SJCRH30 (cell line): ENCODE data around the gene SLC6A2. TPM values are rescaled to one million over a fixed set of nuclear protein-coding genes. Genes with fewer than 3 reads are reported as not detected.

Experiments
- DNase-seq, 2 experiments: peaks; one replicate each; pipeline ENCODE4 v3.0.0-alpha.2; 2015 to 2020
- H3K27ac ChIP-seq: fragments of 250-450 bp; sonication (Bioruptor Pico); 2 replicates; pipeline ENCODE4 v1.5.1; 2020; ENCODE audit warnings: mild to moderate bottlenecking, moderate library complexity
- H3K27me3 ChIP-seq: fragments of 250-450 bp; sonication (Bioruptor Pico); 2 replicates; pipeline ENCODE4 v1.5.1; 2020; ENCODE audit warnings: mild to moderate bottlenecking, moderate library complexity
- H3K36me3 ChIP-seq: fragments of 250-450 bp; sonication (Bioruptor Pico); 2 replicates; pipeline ENCODE4 v1.5.1; 2020; ENCODE audit warnings: mild to moderate bottlenecking, moderate library complexity
- H3K4me1 ChIP-seq: fragments of 250-450 bp; sonication (Bioruptor Pico); 2 replicates; pipeline ENCODE4 v1.5.1; 2020; ENCODE audit warnings: mild to moderate bottlenecking, moderate library complexity
- H3K4me3 ChIP-seq: fragments of 250-450 bp; sonication (Bioruptor Pico); 2 replicates; pipeline ENCODE4 v1.5.1; 2020; ENCODE audit warnings: mild to moderate bottlenecking, moderate library complexity
- H3K9me3 ChIP-seq: fragments of 250-450 bp; sonication (Bioruptor Pico); replicated peaks from 2 replicates; pipeline ENCODE4 v1.5.1; 2020; ENCODE audit warnings: mild to moderate bottlenecking, moderate library complexity
- total RNA-seq: library from RNA; depleted of rRNA; stranded (reverse); fragments of >200 nt; shearing (Covaris generic); gene quantifications from 2 replicates; pipeline ENCODE4 v1.2.3, GENCODE V29; 2014

Gene SLC6A2
- total RNA-seq, 1 experiment from 2014 or later = not detected

DNA sequence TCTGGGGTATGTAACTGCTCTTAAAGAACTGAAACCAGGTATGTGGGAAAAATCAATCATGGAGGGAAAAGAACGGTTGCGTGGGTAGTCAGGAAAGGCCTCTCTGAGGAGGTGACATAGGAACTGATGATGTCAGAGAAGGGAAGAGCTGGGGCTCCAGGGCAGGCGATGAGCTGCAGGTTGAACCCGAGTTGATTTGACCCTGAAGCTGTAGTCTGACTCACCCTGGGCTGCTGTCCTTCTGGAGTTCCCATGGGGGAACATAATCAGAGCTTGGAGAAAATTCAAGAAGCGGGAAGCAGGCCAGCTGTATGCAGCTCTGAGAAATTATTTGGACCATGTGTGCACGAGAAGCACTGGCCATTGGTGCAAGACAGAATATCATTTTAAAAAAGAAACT lies 16.7 kb downstream of the SLC6A2 start:
- Histone ChIP-seq H3K27me3 (peaks cover 5% of the 10 kb centered on the region; the same call in 1 of the 2 replicates), H3K4me3 (no peak overlapping the region), H3K4me1 (no peaks in the 10 kb centered on the region), H3K9me3 (no peaks in the 10 kb centered on the region), H3K36me3 (no peaks in the 10 kb centered on the region), H3K27ac (no peak overlapping the region)
- no peak for DNase-seq

DNA sequence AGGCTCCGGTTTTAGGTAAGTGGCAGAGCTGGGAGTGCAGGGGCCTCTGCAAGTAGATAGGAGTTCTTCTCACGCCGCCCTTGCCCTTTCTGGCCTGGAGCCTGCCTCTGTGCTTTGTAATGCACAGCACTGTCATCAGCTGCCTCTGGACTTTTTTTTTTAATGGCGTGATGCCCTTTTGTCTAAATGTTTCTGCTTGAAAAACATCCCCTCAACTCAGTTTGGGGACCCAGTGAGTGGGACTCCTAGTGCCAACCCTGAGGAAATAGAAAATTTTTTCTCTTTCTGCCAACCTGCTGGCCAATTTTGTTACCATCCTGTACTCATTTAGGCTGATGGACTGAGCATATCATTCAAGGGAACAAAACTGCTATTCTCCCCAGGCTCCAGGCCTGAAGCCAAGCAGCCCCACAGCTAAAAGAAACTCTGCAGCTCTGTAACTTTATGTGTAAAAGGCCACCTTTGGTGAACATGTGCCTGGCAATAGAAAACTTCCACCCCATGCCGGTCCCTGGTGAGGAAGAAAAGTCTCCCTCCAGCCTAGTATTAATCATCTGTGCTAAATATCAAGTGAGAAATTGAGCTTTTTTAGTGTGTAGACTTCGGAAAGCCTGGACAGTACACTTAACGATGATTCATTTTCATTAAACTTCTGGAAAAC lies 22.5 kb downstream of the SLC6A2 start:
- Histone ChIP-seq H3K4me1 (no peaks in the 10 kb centered on the region), H3K4me3 (no peak overlapping the region), H3K27me3 (peaks cover 25% of the 10 kb centered on the region), H3K27ac (no peak overlapping the region), H3K36me3 (no peaks in the 10 kb centered on the region), H3K9me3 (no peaks in the 10 kb centered on the region)
- no peak for DNase-seq

DNA sequence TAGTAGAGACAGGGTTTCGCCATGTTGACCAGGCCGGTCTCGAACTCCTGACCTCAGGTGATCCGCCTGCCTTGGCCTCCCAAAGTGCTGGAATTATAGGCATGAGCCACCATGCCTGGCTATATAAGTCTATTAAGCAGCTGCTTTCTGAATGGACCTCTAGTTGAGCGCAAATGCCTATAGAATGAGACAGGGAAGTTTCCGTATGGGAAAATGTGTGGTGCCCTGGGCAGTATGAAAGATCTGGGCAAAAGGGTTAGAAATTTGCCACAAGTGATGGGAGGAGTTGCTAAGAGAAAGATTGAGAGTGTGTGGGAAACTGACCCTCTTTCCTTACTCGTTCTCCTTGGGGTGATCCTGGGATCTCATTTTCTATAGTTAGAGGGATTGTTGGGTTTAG lies 26.3 kb downstream of the SLC6A2 start:
- no peaks in the 10 kb centered on the region for H3K9me3 ChIP-seq
- H3K36me3 ChIP-seq = no peaks in the 10 kb centered on the region
- no peaks in the 10 kb centered on the region for H3K4me1 ChIP-seq
- DNase-seq = no peak
- H3K4me3 ChIP-seq = no peak overlapping the region
- no peak overlapping the region for H3K27ac ChIP-seq
- peaks cover 23% of the 10 kb centered on the region for H3K27me3 ChIP-seq

DNA sequence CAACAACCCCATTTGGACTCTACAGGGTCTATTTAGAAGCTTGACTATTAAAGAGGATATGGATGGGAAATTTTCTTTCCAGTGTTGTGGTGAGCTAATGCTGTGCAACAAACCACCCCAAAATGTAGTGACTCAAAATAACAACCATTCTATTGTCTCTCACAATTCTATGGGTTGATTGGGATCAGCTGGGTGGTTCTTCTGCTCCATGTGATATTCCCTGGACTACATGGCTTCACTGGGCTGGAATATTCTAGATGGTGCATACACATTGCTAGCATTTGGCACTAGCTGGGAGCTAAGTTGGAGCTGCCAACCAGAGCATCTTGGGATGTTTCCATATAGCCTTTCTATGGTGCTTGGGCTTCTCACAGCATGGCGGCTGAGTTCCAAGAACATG lies 30.2 kb downstream of the SLC6A2 start:
- Histone ChIP-seq H3K4me3 (no peak overlapping the region), H3K4me1 (no peaks in the 10 kb centered on the region), H3K9me3 (no peaks in the 10 kb centered on the region), H3K27me3 (peaks cover 8% of the 10 kb centered on the region; the same call in 1 of the 2 replicates), H3K36me3 (no peaks in the 10 kb centered on the region), H3K27ac (no peak overlapping the region)
- DNase-seq = no peak

DNA sequence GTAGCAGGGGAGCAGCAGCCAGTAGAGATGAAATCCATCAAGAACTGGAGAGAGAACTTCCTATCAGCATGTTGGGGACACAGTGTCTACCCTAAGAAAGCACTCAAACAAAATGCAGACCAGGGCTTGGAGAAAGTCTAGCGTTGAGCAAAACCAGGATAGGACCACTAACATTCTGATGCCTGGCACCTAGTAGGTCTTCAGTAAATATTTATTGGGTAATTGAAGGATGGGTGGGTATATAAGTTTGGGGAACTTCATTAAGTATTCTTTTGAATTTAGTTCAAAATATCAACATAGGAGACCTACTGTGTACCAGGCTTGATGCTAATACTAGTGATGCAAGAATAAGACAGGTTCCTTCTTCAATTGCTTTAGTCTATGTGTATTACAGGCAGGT lies 30.9 kb downstream of the SLC6A2 start:
- DNase-seq = no peak
- Histone ChIP-seq H3K9me3 (no peaks in the 10 kb centered on the region), H3K4me1 (no peaks in the 10 kb centered on the region), H3K36me3 (no peaks in the 10 kb centered on the region), H3K27ac (no peak overlapping the region), H3K4me3 (no peak overlapping the region), H3K27me3 (peaks cover 7% of the 10 kb centered on the region; the same call in 1 of the 2 replicates)

DNA sequence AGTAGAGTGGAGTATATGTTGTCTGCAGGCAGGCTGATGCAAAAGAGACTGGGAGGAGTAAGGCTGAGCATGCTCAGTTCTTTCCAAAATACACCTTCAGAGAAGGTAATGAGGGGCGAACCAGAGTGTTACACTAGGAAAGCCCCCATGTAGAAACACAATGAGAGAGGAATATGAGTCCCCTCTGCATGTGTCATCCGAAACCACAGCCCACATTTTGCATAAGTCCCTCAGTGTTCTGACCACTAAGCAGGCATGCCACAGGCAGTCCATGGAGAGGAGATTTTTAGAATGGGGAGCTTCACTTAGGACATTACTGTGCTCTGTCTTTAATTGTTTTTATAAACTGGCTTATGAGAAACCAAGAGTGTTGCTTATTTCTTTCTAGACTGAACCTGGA lies 32.0 kb downstream of the SLC6A2 start:
- DNase-seq = no peak
- Histone ChIP-seq H3K4me1 (no peaks in the 10 kb centered on the region), H3K4me3 (no peak overlapping the region), H3K36me3 (no peaks in the 10 kb centered on the region), H3K27ac (no peak overlapping the region), H3K9me3 (no peaks in the 10 kb centered on the region), H3K27me3 (no peaks in the 10 kb centered on the region; the same call in 1 of the 2 replicates)

DNA sequence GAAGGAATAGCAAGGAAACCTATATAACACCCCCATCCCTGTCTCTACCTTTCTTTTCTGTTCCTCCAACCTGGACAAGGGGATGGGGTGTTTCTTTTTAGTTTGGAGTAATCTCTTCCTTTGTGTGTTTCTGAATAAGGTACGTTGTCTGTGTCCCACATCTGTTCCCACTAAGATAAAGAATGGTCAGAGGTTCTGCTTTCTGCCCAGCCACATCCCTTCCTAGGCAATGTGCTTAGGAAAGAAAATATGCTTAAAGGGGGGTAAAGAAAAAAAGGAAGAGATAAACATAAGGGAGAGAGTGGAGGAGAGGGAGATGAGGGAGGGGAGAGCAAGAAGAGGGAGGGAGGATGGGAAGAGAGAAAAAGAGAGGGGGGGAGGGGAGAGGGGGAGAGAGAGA lies 35.1 kb downstream of the SLC6A2 start:
- no peak overlapping the region for H3K27ac ChIP-seq
- peaks cover 2% of the 10 kb centered on the region; the same call in 1 of the 2 replicates for H3K27me3 ChIP-seq
- no peak for DNase-seq
- H3K4me3 ChIP-seq = no peak overlapping the region
- no peaks in the 10 kb centered on the region for H3K36me3 ChIP-seq
- no peaks in the 10 kb centered on the region for H3K4me1 ChIP-seq
- H3K9me3 ChIP-seq = no peaks in the 10 kb centered on the region

DNA sequence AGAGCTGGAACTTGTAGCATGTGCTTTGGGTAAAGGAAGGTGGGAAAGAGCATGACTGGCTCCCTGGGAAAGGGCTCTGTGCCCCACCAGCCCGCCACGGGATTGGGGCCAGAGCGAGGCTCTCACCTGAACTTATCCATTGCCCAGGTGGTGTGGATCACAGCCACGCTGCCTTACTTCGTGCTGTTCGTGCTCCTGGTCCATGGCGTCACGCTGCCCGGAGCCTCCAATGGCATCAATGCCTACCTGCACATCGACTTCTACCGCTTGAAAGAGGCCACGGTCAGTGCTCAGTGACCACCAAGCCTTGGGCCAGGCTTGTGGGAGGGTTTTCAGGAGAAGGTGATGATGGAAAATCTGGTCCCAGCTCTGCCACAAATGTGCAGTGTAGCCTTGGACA lies 36.0 kb downstream of the SLC6A2 start:
- Histone ChIP-seq H3K36me3 (no peaks in the 10 kb centered on the region), H3K4me1 (no peaks in the 10 kb centered on the region), H3K27me3 (peaks cover 2% of the 10 kb centered on the region; the same call in 1 of the 2 replicates), H3K9me3 (no peaks in the 10 kb centered on the region), H3K27ac (no peak overlapping the region), H3K4me3 (no peak overlapping the region)
- no peak for DNase-seq

DNA sequence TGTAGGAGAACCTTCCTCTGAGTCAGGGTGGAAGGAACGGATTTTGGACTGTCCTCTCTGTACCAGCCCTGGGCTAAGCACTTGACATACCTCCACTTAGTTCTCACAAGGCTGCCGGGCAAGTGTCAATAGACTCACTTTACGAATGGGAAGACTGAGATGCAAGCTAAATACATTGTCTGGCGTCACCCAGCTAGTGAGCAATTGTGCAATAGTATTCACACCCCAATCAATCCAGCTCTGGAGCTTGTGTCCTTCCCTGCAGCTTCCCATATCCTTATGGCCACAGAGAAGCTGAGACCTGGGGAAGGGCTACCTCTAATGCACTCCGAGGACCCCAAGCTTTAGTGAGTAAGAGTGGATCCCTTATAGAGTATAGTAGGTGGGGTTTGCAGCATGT lies 39.8 kb downstream of the SLC6A2 start:
- DNase-seq = no peak
- Histone ChIP-seq H3K36me3 (no peaks in the 10 kb centered on the region), H3K27ac (no peak overlapping the region), H3K27me3 (peaks cover 9% of the 10 kb centered on the region; the same call in 1 of the 2 replicates), H3K4me1 (no peaks in the 10 kb centered on the region), H3K9me3 (no peaks in the 10 kb centered on the region), H3K4me3 (no peak overlapping the region)

DNA sequence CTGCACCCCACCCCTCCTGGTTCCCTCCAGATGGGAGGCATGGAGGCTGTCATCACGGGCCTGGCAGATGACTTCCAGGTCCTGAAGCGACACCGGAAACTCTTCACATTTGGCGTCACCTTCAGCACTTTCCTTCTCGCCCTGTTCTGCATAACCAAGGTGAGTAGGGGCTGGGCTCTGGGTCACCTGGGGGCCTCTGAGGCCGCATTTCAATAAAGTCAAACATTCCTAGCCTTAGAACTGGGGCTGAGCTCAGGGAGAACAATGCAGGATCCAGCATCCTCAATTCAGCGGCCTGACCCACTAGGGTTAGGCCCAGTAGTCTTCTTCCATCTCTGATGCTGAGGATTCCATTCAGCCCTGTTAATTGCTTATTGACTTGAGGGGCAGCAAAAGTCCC lies 42.1 kb downstream of the SLC6A2 start:
- Histone ChIP-seq H3K4me1 (no peaks in the 10 kb centered on the region), H3K36me3 (no peaks in the 10 kb centered on the region), H3K4me3 (no peak overlapping the region), H3K27me3 (peaks cover 17% of the 10 kb centered on the region; the same call in 1 of the 2 replicates), H3K27ac (no peak overlapping the region), H3K9me3 (no peaks in the 10 kb centered on the region)
- no peak for DNase-seq

DNA sequence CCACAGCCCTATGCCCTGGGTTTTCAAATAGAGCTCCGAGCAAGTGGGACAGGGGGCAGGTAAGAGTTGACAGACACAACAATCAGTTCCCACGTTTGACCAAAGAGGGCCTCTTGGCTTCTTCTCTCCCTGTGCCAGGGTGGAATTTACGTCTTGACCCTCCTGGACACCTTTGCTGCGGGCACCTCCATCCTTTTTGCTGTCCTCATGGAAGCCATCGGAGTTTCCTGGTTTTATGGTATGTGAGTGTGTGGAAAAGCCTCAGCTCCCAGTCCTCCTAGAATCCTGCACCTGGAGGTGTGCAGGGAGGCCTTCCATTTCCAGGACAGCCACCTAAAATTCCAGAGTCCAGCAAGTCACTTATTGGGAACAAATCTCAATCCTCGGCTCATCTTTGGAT lies 42.5 kb downstream of the SLC6A2 start:
- H3K27me3 ChIP-seq = peaks cover 16% of the 10 kb centered on the region; the same call in 1 of the 2 replicates
- H3K4me1 ChIP-seq = no peaks in the 10 kb centered on the region
- H3K9me3 ChIP-seq = no peaks in the 10 kb centered on the region
- H3K4me3 ChIP-seq = no peak overlapping the region
- H3K36me3 ChIP-seq = no peaks in the 10 kb centered on the region
- DNase-seq = no peak
- no peak overlapping the region for H3K27ac ChIP-seq

DNA sequence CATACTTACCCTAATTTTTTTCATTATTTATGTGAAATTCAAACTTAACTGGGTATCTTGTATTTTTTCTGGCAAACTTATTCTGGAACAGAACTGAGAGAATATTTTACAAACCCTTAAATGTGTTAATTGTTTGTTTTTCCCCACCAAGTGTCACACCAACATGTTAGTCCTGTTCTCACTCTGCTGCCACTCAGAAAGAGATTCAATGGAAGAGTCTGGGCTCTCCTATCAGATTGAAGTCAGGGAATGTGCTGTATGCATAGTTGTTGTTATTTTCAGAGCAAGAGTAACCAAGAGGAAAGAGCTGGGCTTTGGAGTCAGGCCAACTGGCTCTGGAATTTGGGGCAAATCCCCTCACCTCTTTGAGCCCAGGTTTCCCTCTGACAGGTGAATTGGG lies 43.2 kb downstream of the SLC6A2 start:
- H3K27ac ChIP-seq = no peak overlapping the region
- H3K9me3 ChIP-seq = no peaks in the 10 kb centered on the region
- H3K4me3 ChIP-seq = no peak overlapping the region
- H3K4me1 ChIP-seq = no peaks in the 10 kb centered on the region
- DNase-seq = no peak
- H3K36me3 ChIP-seq = no peaks in the 10 kb centered on the region
- peaks cover 15% of the 10 kb centered on the region; the same call in 1 of the 2 replicates for H3K27me3 ChIP-seq

DNA sequence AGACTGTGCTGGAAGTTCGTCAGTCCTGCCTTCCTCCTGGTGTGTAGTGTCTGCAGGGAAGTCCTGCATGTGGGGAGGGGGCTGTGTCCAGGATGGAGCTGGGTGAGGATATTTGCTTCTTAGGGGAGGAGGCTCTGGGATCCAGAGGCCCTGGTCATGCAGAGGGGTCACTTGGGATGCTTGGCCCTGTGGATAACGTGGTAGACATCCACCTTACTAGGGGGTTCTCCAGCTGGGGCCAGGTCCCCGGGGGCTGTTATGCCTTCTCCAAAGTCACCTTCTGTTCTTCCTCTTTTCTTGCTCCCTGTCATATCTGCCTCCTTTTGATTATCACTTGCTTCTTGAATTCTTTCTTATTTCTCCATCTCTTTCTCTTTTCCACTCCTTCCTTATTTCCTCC lies 43.8 kb downstream of the SLC6A2 start:
- no peak for DNase-seq
- Histone ChIP-seq H3K27ac (no peak overlapping the region), H3K36me3 (no peaks in the 10 kb centered on the region), H3K4me1 (no peaks in the 10 kb centered on the region), H3K4me3 (no peak overlapping the region), H3K27me3 (peaks cover 15% of the 10 kb centered on the region; the same call in 1 of the 2 replicates), H3K9me3 (no peaks in the 10 kb centered on the region)

DNA sequence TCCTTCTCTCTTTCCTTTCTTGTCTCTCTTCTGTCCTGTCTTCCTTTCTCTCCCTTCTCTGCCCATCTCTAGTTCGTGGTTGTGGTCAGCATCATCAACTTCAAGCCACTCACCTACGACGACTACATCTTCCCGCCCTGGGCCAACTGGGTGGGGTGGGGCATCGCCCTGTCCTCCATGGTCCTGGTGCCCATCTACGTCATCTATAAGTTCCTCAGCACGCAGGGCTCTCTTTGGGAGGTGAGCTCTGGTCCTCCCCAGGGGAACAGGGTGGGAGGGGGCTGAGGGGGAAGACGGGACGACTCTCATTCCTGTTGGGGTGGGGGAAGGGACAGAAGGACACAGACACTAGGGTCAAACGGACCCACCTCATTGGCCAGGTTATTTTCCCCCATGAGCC lies 44.3 kb downstream of the SLC6A2 start:
- Histone ChIP-seq H3K4me3 (no peak overlapping the region), H3K9me3 (no peaks in the 10 kb centered on the region), H3K27ac (no peak overlapping the region), H3K36me3 (no peaks in the 10 kb centered on the region), H3K4me1 (no peaks in the 10 kb centered on the region), H3K27me3 (peaks cover 15% of the 10 kb centered on the region; the same call in 1 of the 2 replicates)
- no peak for DNase-seq

DNA sequence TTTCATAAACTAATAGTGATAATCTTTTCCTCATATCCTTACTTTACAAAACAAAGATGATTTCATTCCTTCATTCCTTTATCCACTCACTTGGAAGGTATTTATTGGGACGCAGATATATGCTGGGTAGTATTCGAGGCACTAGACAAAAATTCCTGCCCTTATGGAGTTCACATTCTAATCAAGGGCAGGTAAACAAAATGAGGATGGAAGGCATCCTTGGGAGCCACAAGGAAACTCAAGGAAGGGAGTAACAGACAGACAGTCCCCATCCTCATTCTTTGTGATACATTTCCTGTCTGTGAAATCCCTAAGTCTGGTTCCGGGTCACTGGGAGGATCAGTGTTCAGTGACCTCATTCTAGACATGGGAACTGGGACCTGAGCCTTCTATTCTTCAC lies 45.2 kb downstream of the SLC6A2 start:
- Histone ChIP-seq H3K4me3 (no peak overlapping the region), H3K27ac (no peak overlapping the region), H3K27me3 (peaks cover 15% of the 10 kb centered on the region; the same call in 1 of the 2 replicates), H3K9me3 (no peaks in the 10 kb centered on the region), H3K4me1 (no peaks in the 10 kb centered on the region), H3K36me3 (no peaks in the 10 kb centered on the region)
- no peak for DNase-seq
